Measurements from ENCODE around the gene OR56A4. TPM values are rescaled to one million over a fixed set of nuclear protein-coding genes. Genes with fewer than 3 reads are reported as not detected.

The OR56A4 gene, protein sequence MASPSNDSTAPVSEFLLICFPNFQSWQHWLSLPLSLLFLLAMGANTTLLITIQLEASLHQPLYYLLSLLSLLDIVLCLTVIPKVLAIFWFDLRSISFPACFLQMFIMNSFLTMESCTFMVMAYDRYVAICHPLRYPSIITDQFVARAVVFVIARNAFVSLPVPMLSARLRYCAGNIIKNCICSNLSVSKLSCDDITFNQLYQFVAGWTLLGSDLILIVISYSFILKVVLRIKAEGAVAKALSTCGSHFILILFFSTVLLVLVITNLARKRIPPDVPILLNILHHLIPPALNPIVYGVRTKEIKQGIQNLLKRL
- total RNA-seq = not detected

- DNase-seq = no peak
Measured at GRCh38 chr11:6006846-6007245, at the start of gene OR56A4. TSS of gene OR56A4 (minus strand) at chr11:6006946. CDS start at chr11:6002992, 3,954 bp downstream.

DNA sequence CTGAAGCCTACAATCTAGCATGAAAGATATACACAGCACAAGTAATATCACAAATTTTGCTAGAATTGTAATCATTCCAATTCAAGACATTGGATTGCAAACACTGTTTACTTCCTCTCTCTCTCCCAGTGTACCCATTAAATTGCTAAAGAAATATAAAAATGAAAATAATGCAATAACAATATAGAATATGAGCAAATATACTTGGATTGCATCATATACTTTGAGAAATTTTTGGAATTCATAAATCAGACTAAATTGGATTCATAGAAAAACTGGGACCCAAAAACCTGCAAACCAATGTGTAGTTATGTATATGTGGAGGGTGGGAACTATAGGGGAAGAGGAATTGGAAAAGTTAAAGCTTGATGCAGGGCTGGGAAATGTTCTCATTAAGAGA is 48.8 kb upstream of the OR56A4 start:
- no peak for DNase-seq

- no peak for DNase-seq
Measured at GRCh38 chr11:6052374-6052773, 45.6 kb upstream of the OR56A4 start.

- DNase-seq = no peak
Measured at GRCh38 chr11:6040874-6041273, 34.1 kb upstream of the OR56A4 start.

- DNase-seq = no peak
Measured at GRCh38 chr11:6030708-6031405, 24.1 kb upstream of the OR56A4 start, which contains the start of gene OR56A1. TSS of gene OR56A1 (minus strand) at chr11:6030758. CDS start at chr11:6027692, 3,066 bp downstream.

- DNase-seq = no peak
Measured at GRCh38 chr11:6027501-6027900, 20.8 kb upstream of the OR56A4 start.

DNA sequence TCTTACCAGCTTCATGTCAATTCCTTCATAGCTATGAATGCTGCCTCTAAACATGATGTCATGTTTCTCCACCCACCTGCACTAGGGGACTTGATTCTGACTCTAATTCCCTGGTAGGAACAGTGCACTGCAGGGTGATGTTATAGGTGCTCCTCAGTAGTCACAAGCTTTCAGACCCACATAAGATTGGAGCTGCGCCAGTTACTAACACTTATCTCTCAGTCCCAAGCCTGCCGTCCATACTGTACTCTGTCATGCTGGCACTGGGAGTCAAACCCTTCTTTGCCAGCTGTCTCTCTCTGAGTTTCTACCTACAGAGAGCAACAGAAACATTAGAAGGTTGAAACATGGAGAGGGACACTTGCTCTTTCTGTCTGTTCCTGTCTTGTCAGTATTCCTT is 18.3 kb upstream of the OR56A4 start:
- no peak for DNase-seq

- peak; percentile 38 for DNase-seq
Measured at GRCh38 chr11:6022956-6023355, 16.2 kb upstream of the OR56A4 start.

DNA sequence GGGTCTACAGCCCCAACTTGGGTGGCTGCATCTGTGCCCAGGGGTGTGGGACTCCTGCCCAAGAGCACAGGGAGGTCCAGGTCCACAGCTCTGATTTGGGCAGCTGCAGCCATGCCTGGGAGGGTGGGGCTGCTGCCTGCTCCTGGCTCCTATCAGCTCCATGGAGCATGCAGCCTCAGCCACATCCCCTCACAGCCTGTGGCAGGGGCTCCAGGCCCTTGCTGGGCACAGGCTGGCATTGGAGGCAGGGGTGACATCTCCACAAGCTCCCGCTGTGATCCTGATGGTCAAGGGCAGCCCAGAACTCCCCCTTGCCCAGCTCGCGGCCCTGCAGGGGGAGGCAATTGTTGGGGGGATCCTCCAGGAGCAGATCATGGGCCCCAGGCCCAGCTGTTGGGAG is 6.3 kb upstream of the OR56A4 start:
- no peak for DNase-seq

DNA sequence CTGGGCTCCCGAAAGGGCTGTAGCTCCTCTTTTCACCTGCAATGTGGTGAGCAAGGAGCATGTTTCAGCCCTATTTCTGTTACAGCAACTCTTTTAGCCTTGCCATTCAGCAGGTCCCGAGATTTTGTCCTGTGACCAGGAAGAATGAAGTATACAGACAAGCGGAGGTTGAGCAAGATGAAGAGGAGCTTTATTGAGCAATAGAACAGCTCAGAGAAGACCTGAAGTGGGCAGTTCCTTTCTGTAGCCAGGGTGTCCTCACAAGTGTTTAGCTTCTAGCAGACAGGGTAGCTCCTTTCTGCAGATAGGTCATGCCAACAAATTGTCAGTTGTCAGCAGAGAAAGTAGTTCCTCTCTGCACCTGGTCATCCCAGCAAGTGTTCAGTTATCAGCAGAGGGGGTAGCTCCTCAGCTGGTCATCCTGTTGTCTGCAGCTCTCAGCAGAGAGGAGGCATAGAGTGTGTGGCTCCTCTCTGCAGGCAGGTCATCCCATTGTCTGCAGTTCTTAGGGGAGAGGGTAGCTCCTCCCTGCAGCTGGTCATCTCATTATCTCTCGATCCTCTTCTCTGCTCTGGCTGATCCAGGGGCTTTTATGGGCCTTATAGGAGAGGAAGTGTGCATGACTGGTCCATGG is 5.4 kb upstream of the OR56A4 start:
- DNase-seq = no peak

DNA sequence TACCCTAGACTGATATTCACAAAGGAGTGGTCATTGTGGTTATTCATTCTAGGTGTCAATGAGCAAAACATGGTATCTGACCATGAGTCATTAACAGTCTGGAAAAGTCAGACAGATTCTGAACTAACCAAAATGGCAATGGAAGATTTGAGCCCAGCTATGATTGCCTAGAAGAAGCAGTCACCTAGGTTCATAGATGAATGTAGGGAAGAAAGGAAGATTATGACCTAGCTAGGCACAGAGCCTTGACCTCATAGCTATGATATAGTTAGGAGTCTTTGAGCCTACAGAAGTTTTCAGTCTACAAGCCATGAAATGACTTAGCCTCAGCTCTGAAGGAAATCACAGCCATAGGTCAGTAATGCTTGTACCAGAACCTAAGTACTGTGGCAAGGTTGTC is 351 bp downstream of the OR56A4 start:
- no peak for DNase-seq

- DNase-seq = no peak
Measured at GRCh38 chr11:6002202-6002699, 4.5 kb downstream of the OR56A4 start.

DNA sequence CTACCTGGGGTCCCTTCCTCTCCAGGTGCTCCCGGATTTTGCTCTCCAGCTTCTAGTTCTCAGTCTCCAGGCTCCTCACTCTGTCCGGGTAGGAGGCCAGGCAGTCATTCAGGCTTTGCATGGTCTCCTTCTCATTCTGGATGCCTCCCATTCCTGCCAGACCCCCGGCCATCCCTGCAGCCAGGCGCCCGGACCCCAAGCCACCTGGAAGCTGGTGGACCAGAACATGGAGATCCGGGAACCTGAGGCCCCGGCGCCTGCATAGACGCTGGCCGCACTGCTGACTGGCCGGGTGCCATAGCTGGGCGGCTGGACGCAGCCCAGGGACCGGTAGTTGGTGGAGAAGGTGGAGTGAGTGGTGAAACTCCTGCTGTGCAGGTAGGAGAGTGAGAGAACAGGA is 12.0 kb downstream of the OR56A4 start:
- no peak for DNase-seq

DNA sequence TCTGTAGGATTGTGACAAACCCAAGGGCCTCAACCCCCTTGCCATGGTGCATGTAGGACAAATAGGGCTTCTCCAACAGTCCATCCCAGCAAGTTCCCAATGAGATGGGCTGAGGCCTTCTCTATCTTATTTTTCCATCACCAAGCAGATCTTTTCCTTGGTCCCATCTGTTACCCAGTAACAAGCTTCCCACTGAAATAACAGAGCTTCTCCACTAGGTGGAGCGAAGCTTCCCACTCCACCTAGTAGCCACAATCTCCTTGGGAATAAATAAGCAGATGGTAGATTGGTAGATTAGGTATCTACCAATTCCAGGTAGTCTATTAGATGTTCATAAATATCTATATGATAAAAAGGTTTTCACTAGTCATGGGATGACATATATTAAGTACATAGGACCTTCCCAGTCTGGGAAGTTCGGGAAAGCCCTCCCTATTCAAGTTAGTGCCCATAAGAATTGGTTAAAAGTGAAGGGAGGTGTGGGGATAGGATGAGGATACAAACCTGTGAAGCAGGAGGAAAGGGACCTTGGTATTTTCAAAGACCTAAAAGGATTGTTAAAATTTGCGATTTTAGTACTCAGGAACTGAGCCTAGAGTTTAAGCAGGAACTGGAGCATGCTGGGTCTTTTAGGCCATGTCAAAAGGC is 14.0 kb downstream of the OR56A4 start:
- peak; percentile 2 for DNase-seq

DNA sequence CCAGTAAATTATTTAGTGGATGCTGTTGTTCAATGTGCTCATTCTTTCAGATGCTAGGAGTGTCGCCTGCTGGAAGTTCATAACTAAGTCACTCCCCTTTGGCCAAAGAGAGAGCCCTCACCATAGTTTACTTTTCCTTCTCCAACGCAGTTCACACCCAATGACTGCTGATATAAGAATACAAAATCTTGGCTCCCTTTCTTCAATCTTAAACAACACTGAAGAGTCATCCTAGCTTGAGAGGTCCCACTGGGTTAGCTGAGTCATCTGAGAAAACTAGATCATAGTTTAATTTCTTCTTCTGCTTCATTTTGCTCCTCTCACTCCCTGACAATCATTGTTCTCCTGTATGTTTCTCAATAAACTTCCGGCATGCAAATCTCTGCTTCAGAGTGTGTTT is 14.6 kb downstream of the OR56A4 start:
- DNase-seq = no peak

GRCh38 chr11:5989203-5989602 is 17.5 kb downstream of the OR56A4 start:
- DNase-seq = no peak

DNA sequence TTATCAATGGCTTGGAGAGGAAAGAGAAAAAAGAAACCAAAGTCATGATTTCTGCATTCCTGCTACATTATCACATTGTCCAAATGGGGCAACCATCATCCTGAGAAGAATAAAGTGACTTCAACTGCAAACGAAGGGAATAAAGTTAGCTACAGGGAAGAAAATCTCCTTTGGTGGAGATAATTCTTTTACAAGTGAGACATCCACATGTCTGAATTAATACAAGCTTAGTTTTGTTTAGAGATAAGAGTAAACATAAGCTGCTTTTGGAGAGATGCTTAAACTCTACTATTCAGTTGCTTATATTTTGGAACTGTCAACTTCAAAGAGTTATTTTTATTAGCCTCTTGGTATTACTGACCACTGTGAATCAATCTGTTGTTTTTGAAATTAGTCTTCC is 19.9 kb downstream of the OR56A4 start, which contains the start of gene OR52L1:
Gene OR52L1, minus strand, starts transcription at position 101 of the 400 bp plus-strand sequence. Its CDS starts 55 bp downstream, at position 46.
- no peak for DNase-seq

DNA sequence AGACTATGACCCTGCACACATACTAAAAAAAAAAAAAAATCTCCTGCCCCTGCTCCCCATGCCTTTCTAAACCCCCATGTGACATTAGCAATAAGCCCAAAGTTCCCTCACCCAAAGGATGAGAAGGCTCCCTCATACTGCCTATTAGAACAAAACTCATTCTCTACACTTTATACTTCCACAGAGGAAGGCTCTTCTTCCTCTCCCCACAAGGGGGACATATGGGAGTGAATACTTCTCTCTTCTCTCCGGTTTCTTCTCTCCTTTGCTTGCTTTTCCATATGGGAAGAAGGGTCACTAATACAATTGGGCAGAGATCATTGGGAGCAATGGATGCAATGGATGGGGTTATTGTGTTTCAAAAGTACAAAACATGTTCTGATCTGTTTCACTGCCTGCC is 23.3 kb downstream of the OR56A4 start:
- no peak for DNase-seq

- DNase-seq = no peak
Measured at GRCh38 chr11:5973530-5973929, 33.2 kb downstream of the OR56A4 start.

DNA sequence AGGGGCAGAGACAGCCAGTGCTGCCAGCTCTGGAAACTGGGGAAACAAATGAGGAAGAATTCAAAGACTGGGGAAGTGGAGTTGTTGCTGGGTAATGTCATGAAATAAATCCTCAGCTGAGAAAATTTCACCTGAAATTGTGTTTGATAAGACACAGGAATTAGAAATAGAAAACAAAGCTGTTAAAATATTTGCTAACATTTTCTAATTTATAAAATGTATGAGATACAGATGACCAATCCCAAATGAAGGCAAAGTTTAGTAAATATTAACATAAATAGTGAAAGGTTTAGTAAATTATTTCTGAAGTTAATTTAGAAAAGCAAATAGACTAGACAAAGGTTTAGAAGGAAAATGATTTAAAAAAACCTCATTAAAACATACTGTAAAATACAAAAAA is 38.4 kb downstream of the OR56A4 start, which contains the start of gene OR56A5:
Gene OR56A5, minus strand, starts transcription at position 101 of the 400 bp plus-strand sequence. Its CDS starts 0 bp downstream, at position 101.
- DNase-seq = no peak

GRCh38 chr11:5967708-5968107 is 39.0 kb downstream of the OR56A4 start:
- DNase-seq = no peak

DNA sequence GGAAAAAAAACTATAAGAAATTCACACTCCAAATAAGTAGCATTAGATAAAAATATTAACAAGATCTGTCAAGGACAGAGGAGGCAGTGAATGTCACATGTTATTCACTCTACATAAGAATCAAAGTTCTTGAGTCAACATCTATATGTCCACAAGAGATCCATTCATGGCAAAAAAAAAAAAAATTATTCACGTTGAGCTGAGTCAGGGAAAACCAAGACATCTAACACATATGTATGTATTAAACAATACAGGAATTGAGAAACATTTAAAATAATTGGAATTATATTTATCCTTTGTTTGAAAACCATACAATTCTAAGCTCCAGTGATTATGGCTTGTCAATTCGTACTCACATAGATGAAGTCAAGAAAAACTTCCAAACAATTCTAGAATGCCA is 39.8 kb downstream of the OR56A4 start:
- DNase-seq = no peak
